HepG2 (cell line): ENCODE data around the gene RPS28. TPM values are rescaled to one million over a fixed set of nuclear protein-coding genes. Genes with fewer than 3 reads are reported as not detected.

Experiments used
- ATF7 ChIP-seq, 2 experiments: fragments of 450-650 bp in 1 of 2; sonication (generic) in 1 of 2; formaldehyde crosslinking in 1 of 2; IDR thresholded peaks; 2 replicates each; pipeline versions ENCODE4 v1.4.0 to v1.6.1; 2016 to 2020; ENCODE audit warnings: antibody characterized with exemption in 1 of 2, mild to moderate bottlenecking in 1 of 2, missing genetic modification reagents in 1 of 2
- PHF5A ChIP-seq: IDR thresholded peaks from one replicate; pipeline ENCODE4 v1.6.1; 2018; ENCODE audit warnings: low read depth, missing genetic modification reagents; ENCODE audit not compliant: unreplicated experiment
- POLR2AphosphoS5 ChIP-seq: IDR thresholded peaks from 2 replicates; pipeline ENCODE4 v1.6.1; 2012; ENCODE audit warnings: low read depth, low read length
- RAD21 ChIP-seq: fragments of 450-650 bp; formaldehyde crosslinking; IDR thresholded peaks from 2 replicates; pipeline ENCODE4 v1.5.0; 2020; ENCODE audit warnings: mild to moderate bottlenecking
- SOX5 ChIP-seq: IDR thresholded peaks from 2 replicates; pipeline ENCODE4 v1.6.1; 2016; ENCODE audit warnings: borderline replicate concordance
- TBX3 ChIP-seq: fragments of 450-650 bp; IDR thresholded peaks from 2 replicates; pipeline ENCODE4 v1.6.1; 2017; ENCODE audit warnings: antibody characterized with exemption, mild to moderate bottlenecking, inconsistent platforms, borderline replicate concordance
- ZNF83 ChIP-seq: sonication (generic); formaldehyde crosslinking; IDR thresholded peaks from 2 replicates; pipeline ENCODE4 v1.4.0; 2020; ENCODE audit warnings: missing genetic modification reagents, mild to moderate bottlenecking, borderline replicate concordance
- polyA plus RNA-seq, 8 experiments: library from polyadenylated mRNA; depleted of rRNA in 3 of 8; stranded (reverse) in 7 of 8; unstranded in 1 of 8; fragments of >200 nt; fragmentation: Illumina TruSeq in 4 of 8; extraction: Trizol in 4 of 8; gene quantifications; 2 replicates each; pipeline versions ENCODE4 v1.2.1 to v1.2.3, GENCODE V29; 2011 to 2016; ENCODE audit warnings: low read depth in 4 of 8, missing spikeins in 1 of 8, mixed read lengths in 1 of 8; ENCODE audit not compliant: insufficient read depth in 1 of 8
- total RNA-seq, 5 experiments: library from RNA; depleted of rRNA; stranded (reverse); fragments of >200 nt; fragmentation: Illumina TruSeq; extraction: Trizol; gene quantifications; 2 replicates each; pipeline ENCODE4 v1.2.3, GENCODE V29; 2016; ENCODE audit warnings: low read depth in 1 of 5
- TF ChIP-seq, protein P1 (sequence below): sonication (generic); formaldehyde crosslinking; IDR thresholded peaks from 2 replicates; pipeline ENCODE4 v1.4.0; 2020; ENCODE audit warnings: missing genetic modification reagents
- TF ChIP-seq, protein P2 (sequence below): IDR thresholded peaks from 2 replicates; pipeline ENCODE4 v1.6.1; 2016; ENCODE audit warnings: control low read depth
- TF ChIP-seq, protein P3 (sequence below): sonication (generic); formaldehyde crosslinking; IDR thresholded peaks from 2 replicates; pipeline ENCODE4 v1.8.0; 2022; ENCODE audit warnings: low read depth, missing genetic modification reagents
- TF ChIP-seq, protein P4 (sequence below): sonication (generic); formaldehyde crosslinking; IDR thresholded peaks from 2 replicates; pipeline ENCODE4 v1.8.1; 2022; ENCODE audit warnings: low read depth, mild to moderate bottlenecking, missing genetic modification reagents
- TF ChIP-seq, protein P5 (sequence below): sonication (generic); formaldehyde crosslinking; IDR thresholded peaks from 2 replicates; pipeline ENCODE4 v1.4.0; 2020; ENCODE audit warnings: missing genetic modification reagents, low read depth, mild to moderate bottlenecking, borderline replicate concordance
- TF ChIP-seq, protein P6 (sequence below): sonication (generic); formaldehyde crosslinking; IDR thresholded peaks from 2 replicates; pipeline ENCODE4 v1.5.0; 2020; ENCODE audit warnings: mild to moderate bottlenecking, missing genetic modification reagents, moderate library complexity

Gene RPS28
- total and polyA plus RNA-seq, 2 of the 13 experiments (the other 11 are each of a cell fraction or from before 2014, with no cell fraction given): 281 to 545 TPM

DNA sequence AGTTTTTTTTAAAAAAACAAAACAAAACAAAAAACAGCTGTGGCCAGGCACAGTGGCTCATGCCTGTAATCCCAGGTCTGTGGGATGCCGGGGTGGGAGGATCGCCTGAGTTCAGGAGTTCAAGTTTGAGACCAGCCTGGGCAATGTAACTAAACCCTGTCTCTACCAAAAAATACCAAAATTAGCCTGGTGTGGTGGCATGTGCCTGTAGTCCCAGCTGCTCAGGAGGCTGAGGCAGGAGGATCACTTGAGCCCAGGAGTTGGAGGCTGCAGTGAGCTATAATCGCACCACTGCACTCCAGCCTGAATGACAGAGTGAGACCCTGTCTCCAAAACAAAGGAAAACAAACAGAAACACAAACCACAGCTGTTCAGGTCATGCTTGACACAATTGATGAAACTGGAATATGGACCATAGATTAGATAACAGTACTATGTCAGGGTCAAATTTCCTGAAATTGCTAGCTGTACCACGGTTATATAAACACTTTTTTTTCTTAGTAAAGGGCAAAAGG lies 35.8 kb downstream of the RPS28 start (continued):
- peak; percentile 87 for TF ChIP-seq PHF5A (CRISPR knock-in tag)
- TF ChIP-seq, protein P1, sequence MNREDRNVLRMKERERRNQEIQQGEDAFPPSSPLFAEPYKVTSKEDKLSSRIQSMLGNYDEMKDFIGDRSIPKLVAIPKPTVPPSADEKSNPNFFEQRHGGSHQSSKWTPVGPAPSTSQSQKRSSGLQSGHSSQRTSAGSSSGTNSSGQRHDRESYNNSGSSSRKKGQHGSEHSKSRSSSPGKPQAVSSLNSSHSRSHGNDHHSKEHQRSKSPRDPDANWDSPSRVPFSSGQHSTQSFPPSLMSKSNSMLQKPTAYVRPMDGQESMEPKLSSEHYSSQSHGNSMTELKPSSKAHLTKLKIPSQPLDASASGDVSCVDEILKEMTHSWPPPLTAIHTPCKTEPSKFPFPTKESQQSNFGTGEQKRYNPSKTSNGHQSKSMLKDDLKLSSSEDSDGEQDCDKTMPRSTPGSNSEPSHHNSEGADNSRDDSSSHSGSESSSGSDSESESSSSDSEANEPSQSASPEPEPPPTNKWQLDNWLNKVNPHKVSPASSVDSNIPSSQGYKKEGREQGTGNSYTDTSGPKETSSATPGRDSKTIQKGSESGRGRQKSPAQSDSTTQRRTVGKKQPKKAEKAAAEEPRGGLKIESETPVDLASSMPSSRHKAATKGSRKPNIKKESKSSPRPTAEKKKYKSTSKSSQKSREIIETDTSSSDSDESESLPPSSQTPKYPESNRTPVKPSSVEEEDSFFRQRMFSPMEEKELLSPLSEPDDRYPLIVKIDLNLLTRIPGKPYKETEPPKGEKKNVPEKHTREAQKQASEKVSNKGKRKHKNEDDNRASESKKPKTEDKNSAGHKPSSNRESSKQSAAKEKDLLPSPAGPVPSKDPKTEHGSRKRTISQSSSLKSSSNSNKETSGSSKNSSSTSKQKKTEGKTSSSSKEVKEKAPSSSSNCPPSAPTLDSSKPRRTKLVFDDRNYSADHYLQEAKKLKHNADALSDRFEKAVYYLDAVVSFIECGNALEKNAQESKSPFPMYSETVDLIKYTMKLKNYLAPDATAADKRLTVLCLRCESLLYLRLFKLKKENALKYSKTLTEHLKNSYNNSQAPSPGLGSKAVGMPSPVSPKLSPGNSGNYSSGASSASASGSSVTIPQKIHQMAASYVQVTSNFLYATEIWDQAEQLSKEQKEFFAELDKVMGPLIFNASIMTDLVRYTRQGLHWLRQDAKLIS (CRISPR knock-in tag): no peak
- peak; percentile 35; the same call in 1 of the 2 replicates for TF ChIP-seq ZNF83 (CRISPR knock-in tag)
- TF ChIP-seq, protein P2, sequence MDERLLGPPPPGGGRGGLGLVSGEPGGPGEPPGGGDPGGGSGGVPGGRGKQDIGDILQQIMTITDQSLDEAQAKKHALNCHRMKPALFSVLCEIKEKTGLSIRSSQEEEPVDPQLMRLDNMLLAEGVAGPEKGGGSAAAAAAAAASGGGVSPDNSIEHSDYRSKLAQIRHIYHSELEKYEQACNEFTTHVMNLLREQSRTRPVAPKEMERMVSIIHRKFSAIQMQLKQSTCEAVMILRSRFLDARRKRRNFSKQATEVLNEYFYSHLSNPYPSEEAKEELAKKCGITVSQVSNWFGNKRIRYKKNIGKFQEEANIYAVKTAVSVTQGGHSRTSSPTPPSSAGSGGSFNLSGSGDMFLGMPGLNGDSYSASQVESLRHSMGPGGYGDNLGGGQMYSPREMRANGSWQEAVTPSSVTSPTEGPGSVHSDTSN (CRISPR knock-in tag): peak; percentile 51; the same call in 1 of the 2 replicates
- TF ChIP-seq SOX5 (CRISPR knock-in tag): peak; percentile 100
- 0 out of 2 replicates have a peak, but pooled peaks have one; percentile 11 for TF ChIP-seq RAD21
- TF ChIP-seq, protein P3, sequence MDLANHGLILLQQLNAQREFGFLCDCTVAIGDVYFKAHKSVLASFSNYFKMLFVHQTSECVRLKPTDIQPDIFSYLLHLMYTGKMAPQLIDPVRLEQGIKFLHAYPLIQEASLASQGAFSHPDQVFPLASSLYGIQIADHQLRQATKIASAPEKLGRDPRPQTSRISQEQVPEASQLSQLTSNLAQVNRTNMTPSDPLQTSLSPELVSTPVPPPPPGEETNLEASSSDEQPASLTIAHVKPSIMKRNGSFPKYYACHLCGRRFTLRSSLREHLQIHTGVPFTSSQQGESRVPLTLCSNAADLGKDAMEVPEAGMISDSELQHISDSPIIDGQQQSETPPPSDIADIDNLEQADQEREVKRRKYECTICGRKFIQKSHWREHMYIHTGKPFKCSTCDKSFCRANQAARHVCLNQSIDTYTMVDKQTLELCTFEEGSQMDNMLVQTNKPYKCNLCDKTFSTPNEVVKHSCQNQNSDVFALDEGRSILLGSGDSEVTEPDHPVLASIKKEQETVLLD (CRISPR knock-in tag): 0 out of 2 replicates have a peak, but pooled peaks have one; percentile 39
- peak; percentile 88; the same call in 1 of the 2 replicates for TF ChIP-seq TBX3
- TF ChIP-seq, protein P4, sequence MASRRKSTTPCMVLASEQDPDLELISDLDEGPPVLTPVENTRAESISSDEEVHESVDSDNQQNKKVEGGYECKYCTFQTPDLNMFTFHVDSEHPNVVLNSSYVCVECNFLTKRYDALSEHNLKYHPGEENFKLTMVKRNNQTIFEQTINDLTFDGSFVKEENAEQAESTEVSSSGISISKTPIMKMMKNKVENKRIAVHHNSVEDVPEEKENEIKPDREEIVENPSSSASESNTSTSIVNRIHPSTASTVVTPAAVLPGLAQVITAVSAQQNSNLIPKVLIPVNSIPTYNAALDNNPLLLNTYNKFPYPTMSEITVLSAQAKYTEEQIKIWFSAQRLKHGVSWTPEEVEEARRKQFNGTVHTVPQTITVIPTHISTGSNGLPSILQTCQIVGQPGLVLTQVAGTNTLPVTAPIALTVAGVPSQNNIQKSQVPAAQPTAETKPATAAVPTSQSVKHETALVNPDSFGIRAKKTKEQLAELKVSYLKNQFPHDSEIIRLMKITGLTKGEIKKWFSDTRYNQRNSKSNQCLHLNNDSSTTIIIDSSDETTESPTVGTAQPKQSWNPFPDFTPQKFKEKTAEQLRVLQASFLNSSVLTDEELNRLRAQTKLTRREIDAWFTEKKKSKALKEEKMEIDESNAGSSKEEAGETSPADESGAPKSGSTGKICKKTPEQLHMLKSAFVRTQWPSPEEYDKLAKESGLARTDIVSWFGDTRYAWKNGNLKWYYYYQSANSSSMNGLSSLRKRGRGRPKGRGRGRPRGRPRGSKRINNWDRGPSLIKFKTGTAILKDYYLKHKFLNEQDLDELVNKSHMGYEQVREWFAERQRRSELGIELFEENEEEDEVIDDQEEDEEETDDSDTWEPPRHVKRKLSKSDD: peak; percentile 59; the same call in 1 of the 2 replicates
- no peak for TF ChIP-seq POLR2AphosphoS5
- TF ChIP-seq, protein P5, sequence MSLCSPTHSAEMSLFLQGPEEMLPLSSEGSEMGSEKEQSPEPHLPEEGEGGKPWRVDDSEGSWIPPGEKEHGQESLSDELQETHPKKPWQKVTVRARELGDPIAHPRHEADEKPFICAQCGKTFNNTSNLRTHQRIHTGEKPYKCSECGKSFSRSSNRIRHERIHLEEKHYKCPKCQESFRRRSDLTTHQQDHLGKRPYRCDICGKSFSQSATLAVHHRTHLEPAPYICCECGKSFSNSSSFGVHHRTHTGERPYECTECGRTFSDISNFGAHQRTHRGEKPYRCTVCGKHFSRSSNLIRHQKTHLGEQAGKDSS (CRISPR knock-in tag): peak; percentile 39; the same call in 1 of the 2 replicates
- TF ChIP-seq ATF7 (IDR thresholded peaks at IDR 0.05): peak; percentile 29; the same call in 1 of the 2 replicates
- TF ChIP-seq ATF7 (CRISPR knock-in tag; IDR thresholded peaks at IDR 0.05): no peak; the same call in 1 of the 2 replicates
- TF ChIP-seq, protein P6, sequence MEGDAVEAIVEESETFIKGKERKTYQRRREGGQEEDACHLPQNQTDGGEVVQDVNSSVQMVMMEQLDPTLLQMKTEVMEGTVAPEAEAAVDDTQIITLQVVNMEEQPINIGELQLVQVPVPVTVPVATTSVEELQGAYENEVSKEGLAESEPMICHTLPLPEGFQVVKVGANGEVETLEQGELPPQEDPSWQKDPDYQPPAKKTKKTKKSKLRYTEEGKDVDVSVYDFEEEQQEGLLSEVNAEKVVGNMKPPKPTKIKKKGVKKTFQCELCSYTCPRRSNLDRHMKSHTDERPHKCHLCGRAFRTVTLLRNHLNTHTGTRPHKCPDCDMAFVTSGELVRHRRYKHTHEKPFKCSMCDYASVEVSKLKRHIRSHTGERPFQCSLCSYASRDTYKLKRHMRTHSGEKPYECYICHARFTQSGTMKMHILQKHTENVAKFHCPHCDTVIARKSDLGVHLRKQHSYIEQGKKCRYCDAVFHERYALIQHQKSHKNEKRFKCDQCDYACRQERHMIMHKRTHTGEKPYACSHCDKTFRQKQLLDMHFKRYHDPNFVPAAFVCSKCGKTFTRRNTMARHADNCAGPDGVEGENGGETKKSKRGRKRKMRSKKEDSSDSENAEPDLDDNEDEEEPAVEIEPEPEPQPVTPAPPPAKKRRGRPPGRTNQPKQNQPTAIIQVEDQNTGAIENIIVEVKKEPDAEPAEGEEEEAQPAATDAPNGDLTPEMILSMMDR (CRISPR knock-in tag): peak; percentile 12; the same call in 1 of the 2 replicates
